ENCODE results near the gene P2RY1.
"Not testable (repeated sequence)": the region's sequence is repeated elsewhere in the genome, so short reads cannot be mapped to it uniquely, and the experiment has no call there.

The P2RY1 gene

GRCh38 chr3:152849996-152850578 lies 15.2 kb downstream of the P2RY1 start:
- H3K4me3 ChIP-seq, result no peak overlapping the region
- in situ Hi-C loops (cut with MboI; ENCODE audit: low sequenced_read_pairs), result no loop called here
- H3K9me3 ChIP-seq, result no peaks in the 10 kb centered on the region; the same call in 1 of the 2 replicates
- H3K4me1 ChIP-seq, result no peaks in the 10 kb centered on the region
- H3K36me3 ChIP-seq (replicated peaks), result no peaks in the 10 kb centered on the region
- H3K27me3 ChIP-seq (ENCODE audit: low read depth), result no peaks in the 10 kb centered on the region
- no peak for DNase-seq (ENCODE audit: low spot score in 2 of 2)

- in situ Hi-C loops (cut with MboI; ENCODE audit: low sequenced_read_pairs), result no loop called here
- H3K36me3 ChIP-seq (replicated peaks), result no peaks in the 10 kb centered on the region
- H3K4me3 ChIP-seq, result no peak overlapping the region
- no peak for DNase-seq (ENCODE audit: low spot score in 2 of 2)
- H3K27me3 ChIP-seq (ENCODE audit: low read depth), result no peaks in the 10 kb centered on the region
- H3K9me3 ChIP-seq, result no peaks in the 10 kb centered on the region
- no peaks in the 10 kb centered on the region for H3K4me1 ChIP-seq
Measured at GRCh38 chr3:152853196-152853595, 18.3 kb downstream of the P2RY1 start.

GRCh38 chr3:152857082-152857481 lies 22.2 kb downstream of the P2RY1 start:
- Histone ChIP-seq H3K4me3 (no peak overlapping the region), H3K36me3 (replicated peaks) (no peaks in the 10 kb centered on the region), H3K9me3 (no peaks in the 10 kb centered on the region), H3K27me3 (ENCODE audit: low read depth) (no peaks in the 10 kb centered on the region), H3K4me1 (no peaks in the 10 kb centered on the region)
- in situ Hi-C loops (cut with MboI; ENCODE audit: low sequenced_read_pairs), result no loop called here
- no peak for DNase-seq (ENCODE audit: low spot score in 2 of 2)

GRCh38 chr3:152858170-152858800 lies 23.4 kb downstream of the P2RY1 start:
- no peaks in the 10 kb centered on the region for H3K4me1 ChIP-seq
- no peaks in the 10 kb centered on the region for H3K27me3 ChIP-seq (ENCODE audit: low read depth)
- no peaks in the 10 kb centered on the region for H3K36me3 ChIP-seq (replicated peaks)
- no peak overlapping the region for H3K4me3 ChIP-seq
- no peaks in the 10 kb centered on the region for H3K9me3 ChIP-seq
- in situ Hi-C loops (cut with MboI; ENCODE audit: low sequenced_read_pairs), result no loop called here
- DNase-seq (ENCODE audit: low spot score in 2 of 2), result no peak

GRCh38 chr3:152860736-152861135 lies 25.8 kb downstream of the P2RY1 start:
- Histone ChIP-seq H3K9me3 (no peaks in the 10 kb centered on the region), H3K4me3 (no peak overlapping the region), H3K4me1 (no peaks in the 10 kb centered on the region), H3K27me3 (ENCODE audit: low read depth) (no peaks in the 10 kb centered on the region), H3K36me3 (replicated peaks) (no peaks in the 10 kb centered on the region)
- DNase-seq (ENCODE audit: low spot score in 2 of 2), result no peak
- in situ Hi-C loops (cut with MboI; ENCODE audit: low sequenced_read_pairs), result no loop called here

- no peaks in the 10 kb centered on the region for H3K27me3 ChIP-seq (ENCODE audit: low read depth)
- in situ Hi-C loops (cut with MboI; ENCODE audit: low sequenced_read_pairs), result no loop called here
- no peaks in the 10 kb centered on the region for H3K36me3 ChIP-seq (replicated peaks)
- no peaks in the 10 kb centered on the region for H3K4me1 ChIP-seq
- H3K4me3 ChIP-seq, result no peak overlapping the region
- no peak for DNase-seq (ENCODE audit: low spot score in 2 of 2)
- no peaks in the 10 kb centered on the region for H3K9me3 ChIP-seq
Measured at GRCh38 chr3:152865668-152866245, 30.8 kb downstream of the P2RY1 start.

GRCh38 chr3:152870027-152870426 lies 35.1 kb downstream of the P2RY1 start:
- Histone ChIP-seq H3K4me3 (no peak overlapping the region), H3K27me3 (ENCODE audit: low read depth) (no peaks in the 10 kb centered on the region), H3K9me3 (no peaks in the 10 kb centered on the region), H3K36me3 (replicated peaks) (no peaks in the 10 kb centered on the region), H3K4me1 (no peaks in the 10 kb centered on the region)
- in situ Hi-C loops (cut with MboI; ENCODE audit: low sequenced_read_pairs), result no loop called here
- no peak for DNase-seq (ENCODE audit: low spot score in 2 of 2)

GRCh38 chr3:152873314-152873713 lies 38.4 kb downstream of the P2RY1 start:
- H3K9me3 ChIP-seq; H3K4me1 ChIP-seq; in situ Hi-C loops (cut with MboI; ENCODE audit: low sequenced_read_pairs); H3K4me3 ChIP-seq; DNase-seq (ENCODE audit: low spot score in 2 of 2); H3K36me3 ChIP-seq (replicated peaks); H3K27me3 ChIP-seq (ENCODE audit: low read depth): not testable (repeated sequence)

- H3K27me3 ChIP-seq (ENCODE audit: low read depth), result no peaks in the 10 kb centered on the region
- H3K4me1 ChIP-seq, result no peaks in the 10 kb centered on the region
- H3K4me3 ChIP-seq, result no peak overlapping the region
- DNase-seq (ENCODE audit: low spot score in 2 of 2), result no peak
- no peaks in the 10 kb centered on the region for H3K9me3 ChIP-seq
- H3K36me3 ChIP-seq (replicated peaks), result no peaks in the 10 kb centered on the region
- in situ Hi-C loops (cut with MboI; ENCODE audit: low sequenced_read_pairs), result no loop called here
Measured at GRCh38 chr3:152874896-152875749, 40.2 kb downstream of the P2RY1 start.

GRCh38 chr3:152879130-152879789 lies 44.3 kb downstream of the P2RY1 start:
- no peak for DNase-seq (ENCODE audit: low spot score in 2 of 2)
- in situ Hi-C loops (cut with MboI; ENCODE audit: low sequenced_read_pairs), result no loop called here
- H3K9me3 ChIP-seq, result no peaks in the 10 kb centered on the region
- no peak overlapping the region for H3K4me3 ChIP-seq
- peaks cover 5% of the 10 kb centered on the region; the same call in 1 of the 2 replicates for H3K27me3 ChIP-seq (ENCODE audit: low read depth)
- H3K4me1 ChIP-seq, result no peaks in the 10 kb centered on the region
- no peaks in the 10 kb centered on the region for H3K36me3 ChIP-seq (replicated peaks)

GRCh38 chr3:152879790-152880174 lies 44.9 kb downstream of the P2RY1 start:
- H3K27me3 ChIP-seq (ENCODE audit: low read depth), result peaks cover 5% of the 10 kb centered on the region; the same call in 1 of the 2 replicates
- no peaks in the 10 kb centered on the region for H3K4me1 ChIP-seq
- H3K9me3 ChIP-seq, result no peaks in the 10 kb centered on the region
- no peak overlapping the region for H3K4me3 ChIP-seq
- in situ Hi-C loops (cut with MboI; ENCODE audit: low sequenced_read_pairs), result no loop called here
- H3K36me3 ChIP-seq (replicated peaks), result no peaks in the 10 kb centered on the region
- DNase-seq (ENCODE audit: low spot score in 2 of 2), result no peak

GRCh38 chr3:152885076-152885475 lies 50.1 kb downstream of the P2RY1 start:
- Histone ChIP-seq H3K4me1 (no peaks in the 10 kb centered on the region), H3K4me3 (no peak overlapping the region), H3K36me3 (replicated peaks) (no peaks in the 10 kb centered on the region), H3K27me3 (ENCODE audit: low read depth) (peaks cover 7% of the 10 kb centered on the region; the same call in 1 of the 2 replicates), H3K9me3 (no peaks in the 10 kb centered on the region)
- in situ Hi-C loops (cut with MboI; ENCODE audit: low sequenced_read_pairs), result no loop called here
- DNase-seq (ENCODE audit: low spot score in 2 of 2), result no peak

Data from HAP-1 (cell line).